MM.1S (cell line): Measurements from ENCODE around the gene NFATC3.

Experiments
- CTCF ChIP-seq: fragments of 300-600 bp; sonication (generic); IDR thresholded peaks from 2 replicates; pipeline ENCODE4 v1.5.1; 2016; ENCODE audit warnings: antibody characterized with exemption, low read length, mixed read lengths
- EZH2 ChIP-seq: fragments of 300-600 bp; sonication (generic); optimal IDR thresholded peaks from 2 replicates; pipeline ENCODE3; 2017; ENCODE audit warnings: low read depth, mild to moderate bottlenecking, antibody characterized with exemption, low read length, mixed read lengths

- TF ChIP-seq CTCF = no peak
- TF ChIP-seq EZH2 = no peak
Measured at GRCh38 chr16:68055395-68055794, 29.8 kb upstream of the NFATC3 start.
